Measurements from ENCODE around the gene SRPX2. TPM values are rescaled to one million over a fixed set of nuclear protein-coding genes. Genes with fewer than 3 reads are reported as not detected.
A peak's percentile ranks its signal among the peaks of the same experiment; 100 is the strongest.

Gene SRPX2
- polyA plus RNA-seq (ENCODE audit: insufficient read length in 3 of 3): 10 to 100 TPM; 13.4 to 15.0 (median 14.3) TPM
- long read RNA-seq, donor 1, full-length matches to known transcripts: 3 of 3 reads
- long read RNA-seq, donor 1, partial matches to known transcripts: 0 of 3 reads
- long read RNA-seq, donor 1, other reads (novel, unspliced or antisense): 0 of 3 reads
- long read RNA-seq, donor 2, full-length matches to known transcripts: 1 of 1 reads
- long read RNA-seq, donor 2, partial matches to known transcripts: 0 of 1 reads
- long read RNA-seq, donor 2, other reads (novel, unspliced or antisense): 0 of 1 reads
- long read RNA-seq, donor 3, full-length matches to known transcripts: 3 of 3 reads
- long read RNA-seq, donor 3, partial matches to known transcripts: 0 of 3 reads
- long read RNA-seq, donor 3, other reads (novel, unspliced or antisense): 0 of 3 reads
- long read RNA-seq, donor 4, full-length matches to known transcripts: 1 of 1 reads
- long read RNA-seq, donor 4, partial matches to known transcripts: 0 of 1 reads
- long read RNA-seq, donor 4, other reads (novel, unspliced or antisense): 0 of 1 reads
- long read RNA-seq, donor 5, full-length matches to known transcripts: 10 of 10 reads
- long read RNA-seq, donor 5, partial matches to known transcripts: 0 of 10 reads
- long read RNA-seq, donor 5, other reads (novel, unspliced or antisense): 0 of 10 reads
- long read RNA-seq, donor 6, full-length matches to known transcripts: 5 of 173 reads
- long read RNA-seq, donor 6, partial matches to known transcripts: 168 of 173 reads
- long read RNA-seq, donor 6, other reads (novel, unspliced or antisense): 0 of 173 reads
- long read RNA-seq, donor 7, full-length matches to known transcripts: 1 of 1 reads
- long read RNA-seq, donor 7, partial matches to known transcripts: 0 of 1 reads
- long read RNA-seq, donor 7, other reads (novel, unspliced or antisense): 0 of 1 reads
- long read RNA-seq, donor 8, full-length matches to known transcripts: 2 of 324 reads
- long read RNA-seq, donor 8, partial matches to known transcripts: 322 of 324 reads
- long read RNA-seq, donor 8, other reads (novel, unspliced or antisense): 0 of 324 reads
- long read RNA-seq, donor 9: 0 reads
- long read RNA-seq, donor 10: 0 reads
- long read RNA-seq, donor 11: 0 reads
- long read RNA-seq, donor 12, full-length matches to known transcripts: 1 of 172 reads
- long read RNA-seq, donor 12, partial matches to known transcripts: 171 of 172 reads
- long read RNA-seq, donor 12, other reads (novel, unspliced or antisense): 0 of 172 reads
- long read RNA-seq, donor 13, full-length matches to known transcripts: 3 of 3 reads
- long read RNA-seq, donor 13, partial matches to known transcripts: 0 of 3 reads
- long read RNA-seq, donor 13, other reads (novel, unspliced or antisense): 0 of 3 reads
- long read RNA-seq, donor 14, full-length matches to known transcripts: 2 of 2 reads
- long read RNA-seq, donor 14, partial matches to known transcripts: 0 of 2 reads
- long read RNA-seq, donor 14, other reads (novel, unspliced or antisense): 0 of 2 reads
- long read RNA-seq, donor 15, full-length matches to known transcripts: 2 of 2 reads
- long read RNA-seq, donor 15, partial matches to known transcripts: 0 of 2 reads
- long read RNA-seq, donor 15, other reads (novel, unspliced or antisense): 0 of 2 reads
- long read RNA-seq, donor 16, full-length matches to known transcripts: 6 of 11 reads
- long read RNA-seq, donor 16, partial matches to known transcripts: 5 of 11 reads
- long read RNA-seq, donor 16, other reads (novel, unspliced or antisense): 0 of 11 reads

GRCh38 chrX:100643956-100644860 is at the start of gene SRPX2:
Gene SRPX2 (plus strand): TSS chrX:100644199. CDS start chrX:100646323, 2,124 bp downstream.
- DNase-seq (ENCODE audit: extremely low read depth in 1 of 11, low read depth in 9 of 11, low spot score in 4 of 11): no peak

- DNase-seq (ENCODE audit: extremely low read depth in 1 of 11, low read depth in 9 of 11, low spot score in 4 of 11): no peak
These were observed 47.4 kb upstream of the SRPX2 start for GRCh38 chrX:100596601-100597000.

GRCh38 chrX:100599456-100599855 is 44.5 kb upstream of the SRPX2 start:
- DNase-seq (ENCODE audit: extremely low read depth in 1 of 11, low read depth in 9 of 11, low spot score in 4 of 11): no peak

GRCh38 chrX:100600340-100600739 is 43.7 kb upstream of the SRPX2 start:
- DNase-seq (ENCODE audit: extremely low read depth in 1 of 11, low read depth in 9 of 11, low spot score in 4 of 11): no peak

- DNase-seq (ENCODE audit: extremely low read depth in 1 of 11, low read depth in 9 of 11, low spot score in 4 of 11): no peak
These were observed 43.2 kb upstream of the SRPX2 start for GRCh38 chrX:100600758-100601157.

GRCh38 chrX:100606753-100607152 is 37.2 kb upstream of the SRPX2 start:
- no peak for DNase-seq (ENCODE audit: extremely low read depth in 1 of 11, low read depth in 9 of 11, low spot score in 4 of 11)

- no peak for DNase-seq (ENCODE audit: extremely low read depth in 1 of 11, low read depth in 9 of 11, low spot score in 4 of 11)
These were observed 34.4 kb upstream of the SRPX2 start for GRCh38 chrX:100609591-100609990.

GRCh38 chrX:100611951-100612350 is 32.0 kb upstream of the SRPX2 start:
- no peak for DNase-seq (ENCODE audit: extremely low read depth in 1 of 11, low read depth in 9 of 11, low spot score in 4 of 11)

- DNase-seq (ENCODE audit: extremely low read depth in 1 of 11, low read depth in 9 of 11, low spot score in 4 of 11): peak in 6 of 11 donors; percentile 16 to 56 (median 32)
These were observed 29.0 kb upstream of the SRPX2 start for GRCh38 chrX:100615005-100615404.

GRCh38 chrX:100623001-100623400 is 21.0 kb upstream of the SRPX2 start:
- no peak for DNase-seq (ENCODE audit: extremely low read depth in 1 of 11, low read depth in 9 of 11, low spot score in 4 of 11)

- no peak for DNase-seq (ENCODE audit: extremely low read depth in 1 of 11, low read depth in 9 of 11, low spot score in 4 of 11)
These were observed 18.0 kb upstream of the SRPX2 start for GRCh38 chrX:100625985-100626491.

GRCh38 chrX:100635040-100635439 is 9.0 kb upstream of the SRPX2 start:
- DNase-seq (ENCODE audit: extremely low read depth in 1 of 11, low read depth in 9 of 11, low spot score in 4 of 11): no peak

GRCh38 chrX:100635989-100636320 is 8.0 kb upstream of the SRPX2 start:
- no peak for DNase-seq (ENCODE audit: extremely low read depth in 1 of 11, low read depth in 9 of 11, low spot score in 4 of 11)

GRCh38 chrX:100636321-100636991 is 7.5 kb upstream of the SRPX2 start, which contains the start of gene TSPAN6:
Gene TSPAN6 (minus strand): TSS chrX:100636806. CDS start chrX:100636694, 112 bp downstream.
- DNase-seq (ENCODE audit: extremely low read depth in 1 of 11, low read depth in 9 of 11, low spot score in 4 of 11): peak; percentile 67 to 91 (median 79)

GRCh38 chrX:100642290-100642689 is 1.7 kb upstream of the SRPX2 start:
- no peak for DNase-seq (ENCODE audit: extremely low read depth in 1 of 11, low read depth in 9 of 11, low spot score in 4 of 11)

- no peak for DNase-seq (ENCODE audit: extremely low read depth in 1 of 11, low read depth in 9 of 11, low spot score in 4 of 11)
These were observed 787 bp upstream of the SRPX2 start for GRCh38 chrX:100643212-100643611.
